HG03571 (cell line): ENCODE data around the gene TRAF5.
A peak's percentile ranks its signal among the peaks of the same experiment; 100 is the strongest.
"Not testable (repeated sequence)": the region's sequence is repeated elsewhere in the genome, so short reads cannot be mapped to it uniquely, and the experiment has no call there.

Source experiments
- ATAC-seq: cut with Tn5 transposase; IDR thresholded peaks from one replicate; pipeline ENCODE4 v1.9.1; 2021; ENCODE audit not compliant: unreplicated experiment

Gene TRAF5

GRCh38 chr1:211376807-211377470 lies 50.3 kb downstream of the TRAF5 start:
- ATAC-seq: no peak

DNA sequence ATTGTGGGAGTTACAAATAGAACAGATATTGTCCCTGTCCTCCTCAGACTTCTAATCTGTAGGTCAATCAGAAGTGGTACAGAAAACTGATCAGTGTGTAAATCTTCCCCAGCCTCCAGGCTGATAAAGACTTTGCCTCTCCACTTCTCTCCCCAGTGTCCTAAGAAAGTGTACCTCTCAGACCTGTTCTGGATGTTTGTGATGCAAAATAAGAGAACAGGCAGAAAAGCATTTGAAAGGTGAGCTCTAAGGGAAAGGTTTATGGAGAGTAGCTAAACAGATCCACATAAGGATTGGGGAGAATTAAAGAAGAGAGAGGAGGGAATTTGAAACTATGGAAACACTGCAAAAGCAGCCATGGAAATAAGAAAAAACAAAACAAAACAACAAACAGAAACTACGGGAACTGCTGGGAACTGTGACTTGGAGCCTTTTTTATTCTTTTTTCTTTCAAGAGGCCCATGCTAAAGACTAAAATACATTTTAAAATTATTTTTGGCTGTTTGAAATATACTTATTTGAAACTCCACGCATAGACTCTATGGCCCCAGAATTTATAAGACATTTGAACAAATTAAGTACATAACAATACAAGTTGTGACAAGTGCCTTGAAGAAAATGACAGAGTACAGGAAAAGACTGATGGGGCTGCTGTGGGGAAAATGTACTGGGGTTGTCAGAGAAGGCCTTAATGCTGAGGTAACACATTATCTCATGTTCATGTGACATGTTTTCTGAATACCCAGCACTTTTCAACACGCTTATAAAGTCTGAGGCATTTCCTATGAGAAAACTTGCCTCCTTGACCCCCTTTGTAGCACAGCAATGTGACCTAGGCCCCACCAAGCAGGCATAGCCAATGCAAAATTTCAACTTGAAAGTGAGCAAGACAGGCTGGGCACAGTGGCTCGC lies 51.2 kb downstream of the TRAF5 start:
- no peak for ATAC-seq

GRCh38 chr1:211378844-211379243 lies 52.2 kb downstream of the TRAF5 start:
- no peak for ATAC-seq

GRCh38 chr1:211379446-211379845 lies 52.8 kb downstream of the TRAF5 start:
- no peak for ATAC-seq

- ATAC-seq: no peak
Measured at GRCh38 chr1:211381481-211382181, 55.0 kb downstream of the TRAF5 start.

GRCh38 chr1:211382182-211382713 lies 55.6 kb downstream of the TRAF5 start:
- ATAC-seq: no peak

DNA sequence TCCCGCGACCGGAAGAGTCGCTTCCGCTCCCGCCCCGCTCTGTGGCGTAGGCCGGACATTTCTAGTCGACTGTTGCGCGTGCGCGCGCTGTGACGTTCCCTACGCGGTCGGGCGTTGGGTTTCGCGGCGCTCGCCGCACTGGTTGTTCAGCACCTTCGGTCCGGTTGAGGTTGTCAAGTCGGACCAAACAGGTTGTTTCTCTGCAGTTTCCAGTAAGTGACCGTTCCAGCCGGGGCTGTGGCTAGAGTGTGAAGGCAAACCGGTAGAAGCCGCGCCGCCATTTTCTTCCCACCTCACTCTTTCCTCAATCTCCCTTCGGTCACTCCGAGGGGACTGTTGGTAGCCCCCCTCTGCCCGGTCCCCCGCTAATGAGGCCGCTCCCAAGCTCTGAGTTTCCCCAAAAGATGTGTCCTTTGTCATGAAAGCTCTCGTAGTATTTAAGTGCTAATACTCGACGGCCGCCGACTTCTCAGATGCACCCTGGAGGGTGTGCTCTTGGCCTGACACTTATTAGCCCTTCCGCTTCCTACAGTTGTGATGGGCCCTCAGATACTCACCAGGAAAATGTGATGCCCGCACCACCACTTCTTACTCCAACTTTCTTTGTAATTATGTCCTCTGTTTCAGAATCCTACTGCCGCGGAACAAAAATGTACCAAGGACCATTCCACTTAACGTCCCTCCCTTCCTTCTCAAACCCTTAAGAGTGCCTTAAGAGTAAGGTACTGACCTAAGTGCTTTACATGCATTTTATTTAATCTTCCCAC lies 56.3 kb downstream of the TRAF5 start:
- peak; percentile 98 for ATAC-seq

GRCh38 chr1:211384524-211384923 lies 57.9 kb downstream of the TRAF5 start:
- no peak for ATAC-seq

GRCh38 chr1:211386921-211387320 lies 60.3 kb downstream of the TRAF5 start:
- no peak for ATAC-seq

DNA sequence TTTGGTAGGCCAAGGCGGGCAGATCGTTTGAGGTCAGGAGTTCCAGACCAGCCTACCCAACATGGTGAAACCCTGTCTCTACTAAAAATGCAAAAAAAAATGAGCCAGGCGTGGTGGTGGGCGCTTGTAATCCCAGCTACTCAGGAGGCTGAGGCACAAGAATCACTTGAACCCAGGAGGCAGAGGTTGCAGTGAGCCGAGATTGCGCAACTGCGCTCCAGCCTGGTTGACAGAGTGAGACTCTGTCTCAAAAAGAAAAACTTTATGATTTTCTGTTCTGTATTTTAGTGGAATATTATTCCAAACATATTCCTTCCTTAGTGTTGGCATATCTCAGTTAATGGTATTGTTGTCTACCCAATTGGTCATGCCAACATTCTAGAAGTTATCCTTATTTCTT lies 64.2 kb downstream of the TRAF5 start:
- not testable (repeated sequence) for ATAC-seq

GRCh38 chr1:211393203-211393602 lies 66.6 kb downstream of the TRAF5 start:
- ATAC-seq: no peak

- ATAC-seq: not testable (repeated sequence)
Measured at GRCh38 chr1:211398266-211398930, 71.8 kb downstream of the TRAF5 start.

GRCh38 chr1:211399851-211400393 lies 73.3 kb downstream of the TRAF5 start:
- ATAC-seq: not testable (repeated sequence)

DNA sequence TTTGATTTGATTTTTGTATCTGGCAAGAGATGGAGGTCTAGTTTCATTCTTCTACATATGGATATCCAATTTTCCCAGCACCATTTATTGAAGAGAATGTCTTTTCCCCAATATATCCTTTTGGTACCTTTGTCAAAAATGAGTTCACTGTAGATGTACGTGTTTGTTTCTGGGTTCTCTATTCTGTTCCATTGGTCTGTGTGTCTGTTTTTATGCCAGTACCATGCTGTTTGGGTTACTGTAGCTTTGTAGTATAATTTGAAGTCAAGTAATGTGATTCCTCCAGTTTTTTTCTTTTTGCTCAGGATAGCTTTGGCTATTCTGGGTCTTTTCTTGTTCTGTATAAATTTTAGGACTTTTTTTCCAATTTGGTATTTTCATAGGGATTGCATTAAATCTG lies 75.1 kb downstream of the TRAF5 start:
- ATAC-seq: not testable (repeated sequence)

- not testable (repeated sequence) for ATAC-seq
Measured at GRCh38 chr1:211406086-211406485, 79.5 kb downstream of the TRAF5 start.

- not testable (repeated sequence) for ATAC-seq
Measured at GRCh38 chr1:211407749-211408148, 81.1 kb downstream of the TRAF5 start.

DNA sequence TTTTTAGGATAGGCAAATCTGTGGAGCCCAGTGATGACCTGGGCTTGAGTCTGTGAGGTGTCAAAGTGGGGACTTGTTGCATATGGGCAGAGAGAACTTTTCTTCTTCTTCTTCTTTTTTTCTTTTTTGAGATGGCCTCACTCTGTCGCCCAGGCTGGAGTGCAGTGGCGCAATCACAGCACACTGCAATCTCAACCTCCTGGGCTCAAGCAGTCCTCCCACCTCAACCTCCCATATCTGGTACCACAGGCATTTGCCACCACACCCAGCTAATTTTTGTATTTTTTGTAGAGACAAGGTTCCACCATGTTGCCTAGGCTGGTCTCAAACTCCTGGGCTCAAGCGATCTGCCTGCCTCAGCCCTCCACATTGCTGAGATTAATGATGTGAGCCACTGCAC lies 85.0 kb downstream of the TRAF5 start:
- no peak for ATAC-seq

- no peak for ATAC-seq
Measured at GRCh38 chr1:211415700-211416099, 89.1 kb downstream of the TRAF5 start.

GRCh38 chr1:211416246-211416627 lies 89.6 kb downstream of the TRAF5 start:
- peak; percentile 44 for ATAC-seq
